Prostate gland (tissue), 2 donors: ENCODE measurements around the gene MCM7.

Experiments used
- POLR2A ChIP-seq: fragments of 450-650 bp; IDR thresholded peaks from one replicate; pipeline ENCODE4 v1.6.1; 2016; ENCODE audit warnings: antibody characterized with exemption, mild to moderate bottlenecking
- TF ChIP-seq, protein P1 (sequence below), 4 experiments: fragments of 200-600 bp in 2 of 4; fragments of 450-650 bp in 2 of 4; sonication (generic) in 2 of 4; IDR thresholded peaks; 1 replicate in 3 of 4; 2 replicates in 1 of 4; pipeline ENCODE4 v1.5.1; 2016 to 2019; ENCODE audit warnings: antibody characterized with exemption in 4 of 4, mild to moderate bottlenecking in 2 of 4, moderate library complexity in 2 of 4

- no peak for TF ChIP-seq POLR2A
- TF ChIP-seq, protein P1, sequence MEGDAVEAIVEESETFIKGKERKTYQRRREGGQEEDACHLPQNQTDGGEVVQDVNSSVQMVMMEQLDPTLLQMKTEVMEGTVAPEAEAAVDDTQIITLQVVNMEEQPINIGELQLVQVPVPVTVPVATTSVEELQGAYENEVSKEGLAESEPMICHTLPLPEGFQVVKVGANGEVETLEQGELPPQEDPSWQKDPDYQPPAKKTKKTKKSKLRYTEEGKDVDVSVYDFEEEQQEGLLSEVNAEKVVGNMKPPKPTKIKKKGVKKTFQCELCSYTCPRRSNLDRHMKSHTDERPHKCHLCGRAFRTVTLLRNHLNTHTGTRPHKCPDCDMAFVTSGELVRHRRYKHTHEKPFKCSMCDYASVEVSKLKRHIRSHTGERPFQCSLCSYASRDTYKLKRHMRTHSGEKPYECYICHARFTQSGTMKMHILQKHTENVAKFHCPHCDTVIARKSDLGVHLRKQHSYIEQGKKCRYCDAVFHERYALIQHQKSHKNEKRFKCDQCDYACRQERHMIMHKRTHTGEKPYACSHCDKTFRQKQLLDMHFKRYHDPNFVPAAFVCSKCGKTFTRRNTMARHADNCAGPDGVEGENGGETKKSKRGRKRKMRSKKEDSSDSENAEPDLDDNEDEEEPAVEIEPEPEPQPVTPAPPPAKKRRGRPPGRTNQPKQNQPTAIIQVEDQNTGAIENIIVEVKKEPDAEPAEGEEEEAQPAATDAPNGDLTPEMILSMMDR (IDR thresholded peaks at IDR 0.05), result no peak
Observed at GRCh38 chr7:100124301-100125230, 23.4 kb upstream of the MCM7 start.
